ENCODE results near the gene CDKAL1. TPM values are rescaled to one million over a fixed set of nuclear protein-coding genes. Genes with fewer than 3 reads are reported as not detected.

The CDKAL1 gene
- total and polyA plus RNA-seq, 2 experiments from 2014 or later = 14.4 to 19.5 TPM

DNA sequence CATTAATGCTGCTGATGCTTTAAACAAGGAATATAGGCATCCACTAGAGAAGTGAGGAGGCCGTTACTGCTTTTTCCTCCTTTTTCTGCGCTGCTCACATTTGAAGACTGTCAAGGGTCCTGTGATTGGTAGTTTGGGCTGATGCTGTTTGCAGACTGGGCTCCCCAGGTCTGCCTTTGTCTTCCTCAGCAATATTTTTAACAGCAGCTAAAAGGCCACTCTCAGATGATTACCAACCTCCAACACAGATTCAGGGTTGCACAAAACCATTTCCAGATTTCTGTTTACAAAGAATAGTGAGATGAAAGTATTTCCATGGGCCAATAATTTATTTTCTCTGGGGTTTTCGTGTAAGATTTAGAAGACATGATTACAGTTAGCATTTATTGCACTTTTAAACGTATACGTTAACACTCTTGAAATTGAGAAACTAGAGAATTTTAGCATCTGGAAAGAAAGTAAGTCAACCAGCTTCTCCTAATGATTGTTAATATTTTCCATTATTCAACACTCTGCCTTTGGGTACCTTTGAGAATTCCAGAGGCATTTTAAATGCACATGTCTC lies 584.0 kb downstream of the CDKAL1 start:
- Histone ChIP-seq H3K27me3 (no peaks in the 10 kb centered on the region), H3K4me2 (no peak overlapping the region), H3K4me1 (ENCODE audit: insufficient read depth) (no peaks in the 10 kb centered on the region), H3K4me3 (no peak overlapping the region), H3K9me2 (replicated peaks; ENCODE audit: insufficient read depth) (no peaks in the 10 kb centered on the region), H3K9me3 (ENCODE audit: low read depth) (no peaks in the 10 kb centered on the region), H4K20me1 (ENCODE audit: insufficient read depth, poor library complexity, severe bottlenecking) (no peaks in the 10 kb centered on the region), H3K79me2 (no peaks in the 10 kb centered on the region), H3K36me3 (replicated peaks; ENCODE audit: insufficient read depth, low read depth) (no peaks in the 10 kb centered on the region), H2AFZ (no peak overlapping the region), H3K27ac (no peak overlapping the region)
- no peak for TF ChIP-seq EZH2 (IDR thresholded peaks at IDR 0.05; ENCODE audit: borderline replicate concordance)
- DNase-seq (ENCODE audit: low spot score) = no peak
- WGBS (ENCODE audit: low lambda C conversion rate, missing lambda C conversion rate) = 71% methylated on average over 5 of the region's 5 CpGs

DNA sequence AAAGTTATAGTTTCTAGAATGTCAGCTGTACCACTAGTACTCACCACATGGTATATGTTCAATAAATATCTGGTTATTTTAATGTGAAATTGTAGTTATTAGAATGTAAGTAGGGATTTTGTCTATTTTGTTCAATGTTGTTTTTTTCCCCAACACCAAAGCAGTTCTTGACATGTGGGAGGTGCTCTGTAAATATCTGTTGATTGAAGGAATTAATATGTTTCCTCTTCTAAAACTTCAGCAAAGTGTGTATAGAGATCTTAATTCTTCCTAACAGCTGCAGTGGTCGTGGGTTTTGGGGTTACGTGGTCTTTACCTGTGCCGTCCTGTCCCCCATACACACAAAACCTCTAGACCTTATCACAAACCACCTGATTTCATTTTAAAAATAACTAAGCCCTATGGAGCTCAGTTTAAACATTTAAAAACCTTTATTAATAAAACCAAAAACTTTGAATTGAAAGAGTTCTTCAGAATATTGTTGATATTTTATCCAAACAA lies 587.4 kb downstream of the CDKAL1 start:
- Histone ChIP-seq H3K4me1 (ENCODE audit: insufficient read depth) (no peaks in the 10 kb centered on the region), H4K20me1 (ENCODE audit: insufficient read depth, poor library complexity, severe bottlenecking) (no peaks in the 10 kb centered on the region), H3K9me3 (ENCODE audit: low read depth) (no peaks in the 10 kb centered on the region), H3K4me2 (no peak overlapping the region), H3K36me3 (replicated peaks; ENCODE audit: insufficient read depth, low read depth) (no peaks in the 10 kb centered on the region), H3K9me2 (replicated peaks; ENCODE audit: insufficient read depth) (no peaks in the 10 kb centered on the region), H2AFZ (no peak overlapping the region), H3K4me3 (no peak overlapping the region), H3K27me3 (no peaks in the 10 kb centered on the region), H3K27ac (no peak overlapping the region), H3K79me2 (no peaks in the 10 kb centered on the region)
- WGBS (ENCODE audit: low lambda C conversion rate, missing lambda C conversion rate) = 88% methylated on average over 3 of the region's 3 CpGs
- DNase-seq (ENCODE audit: low spot score) = no peak
- TF ChIP-seq, protein P1, sequence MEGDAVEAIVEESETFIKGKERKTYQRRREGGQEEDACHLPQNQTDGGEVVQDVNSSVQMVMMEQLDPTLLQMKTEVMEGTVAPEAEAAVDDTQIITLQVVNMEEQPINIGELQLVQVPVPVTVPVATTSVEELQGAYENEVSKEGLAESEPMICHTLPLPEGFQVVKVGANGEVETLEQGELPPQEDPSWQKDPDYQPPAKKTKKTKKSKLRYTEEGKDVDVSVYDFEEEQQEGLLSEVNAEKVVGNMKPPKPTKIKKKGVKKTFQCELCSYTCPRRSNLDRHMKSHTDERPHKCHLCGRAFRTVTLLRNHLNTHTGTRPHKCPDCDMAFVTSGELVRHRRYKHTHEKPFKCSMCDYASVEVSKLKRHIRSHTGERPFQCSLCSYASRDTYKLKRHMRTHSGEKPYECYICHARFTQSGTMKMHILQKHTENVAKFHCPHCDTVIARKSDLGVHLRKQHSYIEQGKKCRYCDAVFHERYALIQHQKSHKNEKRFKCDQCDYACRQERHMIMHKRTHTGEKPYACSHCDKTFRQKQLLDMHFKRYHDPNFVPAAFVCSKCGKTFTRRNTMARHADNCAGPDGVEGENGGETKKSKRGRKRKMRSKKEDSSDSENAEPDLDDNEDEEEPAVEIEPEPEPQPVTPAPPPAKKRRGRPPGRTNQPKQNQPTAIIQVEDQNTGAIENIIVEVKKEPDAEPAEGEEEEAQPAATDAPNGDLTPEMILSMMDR (IDR thresholded peaks at IDR 0.05; ENCODE audit: poor library complexity) = no peak
- TF ChIP-seq EZH2phosphoT487 (IDR thresholded peaks at IDR 0.05; ENCODE audit: low read depth, severe bottlenecking, unreplicated experiment) (no peak), EZH2 (IDR thresholded peaks at IDR 0.05; ENCODE audit: borderline replicate concordance) (no peak)

DNA sequence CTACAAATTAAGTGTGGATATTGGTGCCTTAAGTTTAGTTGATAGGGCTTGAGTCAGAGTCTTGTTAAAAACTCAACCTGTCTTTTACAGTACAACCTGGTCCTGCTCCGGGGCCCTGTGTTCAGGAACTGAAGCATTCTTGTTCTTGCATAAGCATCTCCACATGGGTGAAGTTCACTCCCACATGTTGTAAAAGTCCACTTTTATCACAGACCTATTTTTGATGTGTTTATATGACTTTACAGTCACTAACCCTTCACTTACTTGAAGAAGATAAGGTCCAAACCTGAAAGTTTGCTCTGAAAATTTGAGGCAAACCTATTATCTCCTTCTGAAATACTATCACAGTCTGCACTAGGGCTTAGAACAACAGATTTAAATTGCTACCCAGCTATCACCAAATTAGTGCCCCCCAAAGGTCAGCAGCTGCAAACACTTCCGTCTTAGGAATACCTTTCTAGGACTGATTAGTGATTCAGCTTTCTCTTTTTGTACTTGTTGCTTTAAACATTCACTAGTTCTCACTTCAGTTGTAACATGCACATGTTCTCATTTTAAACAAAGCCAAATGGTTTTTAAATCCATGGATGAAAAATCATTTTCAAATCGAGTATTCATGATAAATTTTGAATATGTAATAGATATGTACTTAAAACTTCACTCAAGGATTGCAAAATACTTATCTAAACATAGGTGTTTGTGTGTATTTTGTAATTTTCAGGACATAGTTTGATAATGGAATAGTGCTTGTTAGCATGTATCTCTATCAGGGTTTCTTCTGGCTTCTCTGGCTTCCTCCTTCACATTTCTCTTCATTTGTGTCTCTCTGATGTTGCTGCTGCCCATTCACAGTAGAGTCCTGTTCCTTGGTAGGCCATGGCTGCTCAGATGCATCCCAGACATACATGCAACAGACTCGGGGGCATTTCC lies 589.5 kb downstream of the CDKAL1 start:
- Histone ChIP-seq H3K9me2 (replicated peaks; ENCODE audit: insufficient read depth) (no peaks in the 10 kb centered on the region), H4K20me1 (ENCODE audit: insufficient read depth, poor library complexity, severe bottlenecking) (no peaks in the 10 kb centered on the region), H2AFZ (no peak overlapping the region), H3K4me1 (ENCODE audit: insufficient read depth) (no peaks in the 10 kb centered on the region), H3K27me3 (no peaks in the 10 kb centered on the region), H3K36me3 (replicated peaks; ENCODE audit: insufficient read depth, low read depth) (no peaks in the 10 kb centered on the region), H3K4me2 (no peak overlapping the region), H3K27ac (peak overlapping the region; percentile 36), H3K4me3 (no peak overlapping the region), H3K9me3 (ENCODE audit: low read depth) (no peaks in the 10 kb centered on the region), H3K79me2 (no peaks in the 10 kb centered on the region)
- peak; percentile 17 for DNase-seq (ENCODE audit: low spot score)
- TF ChIP-seq, protein P1 (IDR thresholded peaks at IDR 0.05; ENCODE audit: poor library complexity) = no peak
- TF ChIP-seq EZH2phosphoT487 (IDR thresholded peaks at IDR 0.05; ENCODE audit: low read depth, severe bottlenecking, unreplicated experiment) (no peak), EZH2 (IDR thresholded peaks at IDR 0.05; ENCODE audit: borderline replicate concordance) (no peak)
- 70% methylated on average over 4 of the region's 4 CpGs for WGBS (ENCODE audit: low lambda C conversion rate, missing lambda C conversion rate)

- no peak overlapping the region for H2AFZ ChIP-seq
- H3K9me2 ChIP-seq (replicated peaks; ENCODE audit: insufficient read depth) = no peaks in the 10 kb centered on the region
- DNase-seq (ENCODE audit: low spot score) = no peak
- H3K4me1 ChIP-seq (ENCODE audit: insufficient read depth) = peaks cover 8% of the 10 kb centered on the region
- no peaks in the 10 kb centered on the region for H3K27me3 ChIP-seq
- no peak overlapping the region for H3K27ac ChIP-seq
- no peaks in the 10 kb centered on the region for H4K20me1 ChIP-seq (ENCODE audit: insufficient read depth, poor library complexity, severe bottlenecking)
- no peaks in the 10 kb centered on the region for H3K9me3 ChIP-seq (ENCODE audit: low read depth)
- H3K79me2 ChIP-seq = no peaks in the 10 kb centered on the region
- no peaks in the 10 kb centered on the region for H3K36me3 ChIP-seq (replicated peaks; ENCODE audit: insufficient read depth, low read depth)
- no peak overlapping the region for H3K4me3 ChIP-seq
- H3K4me2 ChIP-seq = no peak overlapping the region
- TF ChIP-seq, protein P1 (IDR thresholded peaks at IDR 0.05; ENCODE audit: poor library complexity) = no peak
- TF ChIP-seq EZH2 (IDR thresholded peaks at IDR 0.05; ENCODE audit: borderline replicate concordance) (no peak), EZH2phosphoT487 (IDR thresholded peaks at IDR 0.05; ENCODE audit: low read depth, severe bottlenecking, unreplicated experiment) (no peak)
Observed at GRCh38 chr6:21128601-21129000, 594.3 kb downstream of the CDKAL1 start.

All from hepatocyte (in vitro differentiated cells).